Measurements from ENCODE around the gene TFDP2. TPM values are rescaled to one million over a fixed set of nuclear protein-coding genes. Genes with fewer than 3 reads are reported as not detected.

The TFDP2 gene
- total and polyA plus RNA-seq, 10 of the 15 experiments (the other 5 are each of a cell fraction or from before 2014, with no cell fraction given), result 28.3 to 100 (median 49.7) TPM

DNA sequence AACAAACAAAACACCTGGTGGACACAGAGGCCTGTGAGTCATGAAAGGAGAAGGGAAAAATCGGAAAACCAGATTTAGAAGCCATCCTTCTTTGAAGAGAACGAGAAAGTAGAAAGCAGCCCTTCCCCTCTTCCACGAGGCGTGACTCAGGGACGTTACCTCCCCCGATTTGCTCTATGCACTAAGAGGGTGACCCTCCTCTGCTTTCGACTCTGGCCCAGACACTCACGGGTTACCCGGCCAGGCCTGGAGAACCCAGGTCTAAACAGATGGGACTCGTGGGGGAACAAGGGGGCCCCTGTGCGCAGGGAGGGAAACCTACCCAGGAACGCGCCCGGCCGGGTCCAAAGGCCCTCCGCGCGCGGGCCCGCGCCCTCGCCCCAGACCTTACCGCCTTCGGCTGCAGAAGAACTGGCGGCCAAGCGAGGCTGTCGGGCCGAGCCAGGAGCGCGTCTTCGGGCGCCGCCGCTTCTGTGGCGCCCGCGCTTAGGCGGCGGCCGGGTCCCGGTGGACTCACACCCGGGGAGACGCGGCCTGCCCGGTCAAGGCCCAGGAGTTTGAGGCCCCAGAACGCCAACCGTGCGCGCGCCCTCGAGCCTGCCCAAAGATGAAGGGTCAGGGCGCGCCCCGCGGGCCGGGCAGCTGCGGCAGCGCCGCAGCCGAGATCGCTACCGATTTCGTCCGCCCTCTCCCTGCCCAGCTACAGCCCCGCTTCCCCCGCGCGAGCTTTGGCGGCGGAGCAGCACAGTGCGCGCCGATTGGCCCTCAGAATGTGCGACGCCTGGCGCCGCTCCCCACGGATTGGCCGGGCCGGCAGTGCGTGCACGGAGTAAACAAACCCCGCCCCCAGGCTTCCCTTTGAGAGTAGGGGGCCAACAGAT, at the start of gene TFDP2 (continued):
- TF ChIP-seq GATAD2B (conservative IDR thresholded peaks at IDR 0.05; ENCODE audit: low read depth), result 0 out of 2 replicates have a peak, but pooled peaks have one; percentile 63
- no peak for TF ChIP-seq MYC (IDR thresholded peaks at IDR 0.05; ENCODE audit: insufficient read depth, insufficient read length, insufficient replicate concordance, low read length, severe bottlenecking)
- 0 out of 2 replicates have a peak, but pooled peaks have one; percentile 37 for TF ChIP-seq POLR2AphosphoS5 (IDR thresholded peaks at IDR 0.05; ENCODE audit: low read length)
- TF ChIP-seq CHD4 (IDR thresholded peaks at IDR 0.05), result no peak
- TF ChIP-seq NFYB (IDR thresholded peaks at IDR 0.05; ENCODE audit: insufficient read depth, low read depth, low read length), result peak; percentile 94
- TF ChIP-seq, protein P1, sequence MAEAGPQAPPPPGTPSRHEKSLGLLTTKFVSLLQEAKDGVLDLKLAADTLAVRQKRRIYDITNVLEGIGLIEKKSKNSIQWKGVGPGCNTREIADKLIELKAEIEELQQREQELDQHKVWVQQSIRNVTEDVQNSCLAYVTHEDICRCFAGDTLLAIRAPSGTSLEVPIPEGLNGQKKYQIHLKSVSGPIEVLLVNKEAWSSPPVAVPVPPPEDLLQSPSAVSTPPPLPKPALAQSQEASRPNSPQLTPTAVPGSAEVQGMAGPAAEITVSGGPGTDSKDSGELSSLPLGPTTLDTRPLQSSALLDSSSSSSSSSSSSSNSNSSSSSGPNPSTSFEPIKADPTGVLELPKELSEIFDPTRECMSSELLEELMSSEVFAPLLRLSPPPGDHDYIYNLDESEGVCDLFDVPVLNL (IDR thresholded peaks at IDR 0.05; ENCODE audit: low read depth, low read length), result peak; percentile 67
- TF ChIP-seq SPI1 (IDR thresholded peaks at IDR 0.05; ENCODE audit: borderline replicate concordance, insufficient read depth, low read depth, low read length), result no peak
- TF ChIP-seq CREM (IDR thresholded peaks at IDR 0.05; ENCODE audit: low read depth), result peak; percentile 47
- TF ChIP-seq NR2F1 (conservative IDR thresholded peaks at IDR 0.05), result peak; percentile 41
- TF ChIP-seq CEBPB (IDR thresholded peaks at IDR 0.05; ENCODE audit: borderline replicate concordance in 1 of 2, low read depth in 2 of 2, low read length in 2 of 2), result no peak
- TF ChIP-seq NKRF (conservative IDR thresholded peaks at IDR 0.05), result peak; percentile 54; the same call in 1 of the 2 replicates
- no peak for TF ChIP-seq RUNX3 (IDR thresholded peaks at IDR 0.05; ENCODE audit: low read length)
- TF ChIP-seq, protein P2, sequence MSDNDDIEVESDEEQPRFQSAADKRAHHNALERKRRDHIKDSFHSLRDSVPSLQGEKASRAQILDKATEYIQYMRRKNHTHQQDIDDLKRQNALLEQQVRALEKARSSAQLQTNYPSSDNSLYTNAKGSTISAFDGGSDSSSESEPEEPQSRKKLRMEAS (IDR thresholded peaks at IDR 0.05; ENCODE audit: low read depth, low read length), result peak; percentile 55; the same call in 1 of the 2 replicates
- peak; percentile 57; the same call in 1 of the 2 replicates for TF ChIP-seq DPF2 (IDR thresholded peaks at IDR 0.05)
- TF ChIP-seq TAF1 (IDR thresholded peaks at IDR 0.05; ENCODE audit: borderline replicate concordance, low read depth, low read length), result peak; percentile 57; the same call in 1 of the 2 replicates
- no peak for TF ChIP-seq YY1 (IDR thresholded peaks at IDR 0.05; ENCODE audit: low read depth, low read length)
- no peak for TF ChIP-seq MYB (IDR thresholded peaks at IDR 0.05; ENCODE audit: borderline replicate concordance, low read depth, low read length)
- TF ChIP-seq SUZ12 (IDR thresholded peaks at IDR 0.05; ENCODE audit: unreplicated experiment), result no peak
- TF ChIP-seq FOXK2 (IDR thresholded peaks at IDR 0.05), result no peak
- TF ChIP-seq RELA (IDR thresholded peaks at IDR 0.05; ENCODE audit: borderline replicate concordance, partially characterized antibody), result no peak
- TF ChIP-seq CBX3 (IDR thresholded peaks at IDR 0.05; ENCODE audit: borderline replicate concordance, low read depth), result no peak
- TF ChIP-seq CHD2 (IDR thresholded peaks at IDR 0.05; ENCODE audit: borderline replicate concordance, low read depth, low read length), result peak; percentile 62; the same call in 1 of the 2 replicates
- no peak for TF ChIP-seq TCF3 (IDR thresholded peaks at IDR 0.05; ENCODE audit: borderline replicate concordance, insufficient read depth, low read depth, low read length)
- no peak for TF ChIP-seq ZBED1 (IDR thresholded peaks at IDR 0.05; ENCODE audit: borderline replicate concordance)
- TF ChIP-seq, protein P3, sequence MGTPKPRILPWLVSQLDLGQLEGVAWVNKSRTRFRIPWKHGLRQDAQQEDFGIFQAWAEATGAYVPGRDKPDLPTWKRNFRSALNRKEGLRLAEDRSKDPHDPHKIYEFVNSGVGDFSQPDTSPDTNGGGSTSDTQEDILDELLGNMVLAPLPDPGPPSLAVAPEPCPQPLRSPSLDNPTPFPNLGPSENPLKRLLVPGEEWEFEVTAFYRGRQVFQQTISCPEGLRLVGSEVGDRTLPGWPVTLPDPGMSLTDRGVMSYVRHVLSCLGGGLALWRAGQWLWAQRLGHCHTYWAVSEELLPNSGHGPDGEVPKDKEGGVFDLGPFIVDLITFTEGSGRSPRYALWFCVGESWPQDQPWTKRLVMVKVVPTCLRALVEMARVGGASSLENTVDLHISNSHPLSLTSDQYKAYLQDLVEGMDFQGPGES (IDR thresholded peaks at IDR 0.05), result 0 out of 2 replicates have a peak, but pooled peaks have one; percentile 53
- TF ChIP-seq IKZF1 (conservative IDR thresholded peaks at IDR 0.05), result peak; percentile 45
- 0 out of 2 replicates have a peak, but pooled peaks have one; percentile 60 for TF ChIP-seq LARP7 (IDR thresholded peaks at IDR 0.05)
